Naive thymus-derived CD4-positive, alpha-beta T cell (primary cell): ENCODE results near the gene GLDN. TPM values are rescaled to one million over a fixed set of nuclear protein-coding genes. Genes with fewer than 3 reads are reported as not detected.

Source experiments
- ATAC-seq: fragments of 150-1000 bp; cut with Tn5 transposase; 2 replicates; pipeline ENCODE4 v1.10.0; 2021; ENCODE audit warnings: mild to moderate bottlenecking, moderate library complexity
- CTCF ChIA-PET: fragments of 350-600 bp; sonication (Branson Sonifier 250); formaldehyde crosslinking; loops from one replicate; lab custom pipeline; 2021; ENCODE audit warnings: antibody characterized with exemption; lab: Charles Lee
- POLR2A ChIA-PET: fragments of 350-600 bp; sonication (Branson Sonifier 250); formaldehyde crosslinking; loops from one replicate; lab custom pipeline; 2021; ENCODE audit warnings: antibody characterized with exemption, inconsistent platforms; lab: Charles Lee
- DNase-seq, 9 donors: peaks; one replicate each; pipeline versions ENCODE4 v3.0.0 to v3.0.0-alpha.2; 2020 to 2022; ENCODE audit warnings: mixed read lengths in 1 of 9
- H3K27ac ChIP-seq: one replicate; pipeline ENCODE4 v1.7.0; 2013; ENCODE audit warnings: mild to moderate bottlenecking, low read depth, low read length, moderate library complexity
- H3K27me3 ChIP-seq, 2 donors: one replicate each; pipeline ENCODE4 v1.7.0; 2013; ENCODE audit warnings: low read length in 2 of 2, mild to moderate bottlenecking in 2 of 2, moderate library complexity in 2 of 2; ENCODE audit not compliant: control insufficient read depth in 2 of 2, insufficient read depth in 2 of 2
- H3K36me3 ChIP-seq, 3 experiments: 1 replicate in 2 of 3; 2 replicates in 1 of 3; pipeline ENCODE4 v1.7.0; 2013; ENCODE audit warnings: low read length in 3 of 3, mild to moderate bottlenecking in 3 of 3, moderate library complexity in 1 of 3; ENCODE audit not compliant: insufficient read depth in 3 of 3, control insufficient read depth in 2 of 3
- H3K4me1 ChIP-seq, 2 donors: one replicate each; pipeline ENCODE4 v1.7.0; 2013; ENCODE audit warnings: low read length in 2 of 2, mild to moderate bottlenecking in 2 of 2, moderate library complexity in 1 of 2; ENCODE audit not compliant: control insufficient read depth in 2 of 2, insufficient read depth in 2 of 2
- H3K4me3 ChIP-seq: 2 replicates; pipeline ENCODE4 v1.7.0; 2013; ENCODE audit warnings: mild to moderate bottlenecking, low read length
- H3K9me3 ChIP-seq, 3 experiments: 1 replicate in 2 of 3; 2 replicates in 1 of 3; pipeline ENCODE4 v1.7.0; 2013; ENCODE audit warnings: low read length in 3 of 3; ENCODE audit not compliant: control insufficient read depth in 2 of 3
- H3K27ac Mint-ChIP-seq, 9 donors: one replicate each; pipeline ENCODE4 v1.8.0; 2020 to 2022; ENCODE audit warnings: mixed read lengths in 9 of 9, mild to moderate bottlenecking in 8 of 9, moderate library complexity in 5 of 9, inconsistent platforms in 2 of 9
- H3K27me3 Mint-ChIP-seq, 5 donors: one replicate each; pipeline ENCODE4 v1.8.0; 2021 to 2022; ENCODE audit warnings: mixed read lengths in 5 of 5, mild to moderate bottlenecking in 1 of 5
- H3K36me3 Mint-ChIP-seq, 5 donors: one replicate each; pipeline ENCODE4 v1.8.0; 2020 to 2022; ENCODE audit warnings: mixed read lengths in 5 of 5, mild to moderate bottlenecking in 3 of 5, inconsistent platforms in 1 of 5
- H3K4me1 Mint-ChIP-seq, 7 donors: one replicate each; pipeline ENCODE4 v1.8.0; 2020 to 2022; ENCODE audit warnings: mixed read lengths in 7 of 7, mild to moderate bottlenecking in 3 of 7, inconsistent platforms in 1 of 7
- H3K4me3 Mint-ChIP-seq, 10 donors: one replicate each; pipeline ENCODE4 v1.8.0; 2020 to 2022; ENCODE audit warnings: mild to moderate bottlenecking in 10 of 10, mixed read lengths in 10 of 10, moderate library complexity in 6 of 10, inconsistent platforms in 2 of 10
- H3K9me3 Mint-ChIP-seq, 11 donors: one replicate each; pipeline ENCODE4 v1.8.0; 2020 to 2022; ENCODE audit warnings: mixed read lengths in 11 of 11, mild to moderate bottlenecking in 4 of 11, inconsistent platforms in 1 of 11, moderate library complexity in 1 of 11
- intact Hi-C, 2 donors: fragments of 100-400 bp; cut with micrococcal nuclease; formaldehyde crosslinking; loops; one replicate each; pipeline ENCODE4 v1.15.1; 2023
- polyA plus RNA-seq, 2 donors: library from polyadenylated mRNA; unstranded; fragments of 300-500 nt; fragmentation: Illumina TruSeq; gene quantifications; one replicate each; pipeline ENCODE4 v1.2.3, GENCODE V29; 2021
- total RNA-seq, 6 experiments: library from RNA in 5 of 6; stranded (reverse) in 5 of 6; gene quantifications; 1 replicate in 5 of 6; 2 replicates in 1 of 6; pipeline ENCODE4 v1.2.3 and lab custom pipeline; 2021 to 2026

Gene GLDN
- total and polyA plus RNA-seq, 7 experiments from 2014 or later: not detected

GRCh38 chr15:51424780-51425179 lies 83.3 kb downstream of the GLDN start:
- no peak overlapping the region for H3K27ac ChIP-seq
- Mint-ChIP-seq H3K27me3 (peaks cover 2 to 10% (median 7%) of the 10 kb centered on the region in 5 donors), H3K4me1 (no peaks in the 10 kb centered on the region), H3K27ac (no peak overlapping the region), H3K4me3 (no peak overlapping the region), H3K9me3 (peaks cover 0 to 7% (median 0%) of the 10 kb centered on the region in 11 donors), H3K36me3 (no peaks in the 10 kb centered on the region)
- no peaks in the 10 kb centered on the region for H3K9me3 ChIP-seq
- H3K4me1 ChIP-seq: no peaks in the 10 kb centered on the region
- DNase-seq (no peak), ATAC-seq (no peak)
- no peaks in the 10 kb centered on the region for H3K36me3 ChIP-seq
- intact Hi-C loops: no loop called here
- H3K4me3 ChIP-seq: no peak overlapping the region
- ChIA-PET POLR2A (no interaction called here), CTCF (no interaction called here)
- H3K27me3 ChIP-seq: no peaks in the 10 kb centered on the region

- Mint-ChIP-seq H3K36me3 (no peaks in the 10 kb centered on the region), H3K9me3 (peaks cover 0 to 7% (median 0%) of the 10 kb centered on the region in 11 donors), H3K4me3 (no peak overlapping the region), H3K27me3 (peaks cover 2 to 11% (median 7%) of the 10 kb centered on the region in 5 donors), H3K4me1 (no peaks in the 10 kb centered on the region), H3K27ac (no peak overlapping the region)
- no peaks in the 10 kb centered on the region for H3K27me3 ChIP-seq
- intact Hi-C loops: no loop called here
- ChIA-PET POLR2A (no interaction called here), CTCF (interaction anchor here (0.6 kb wide), 1 partner anchor 104 kb away, joined by 4 read pairs; no protein-coding TSS in a partner anchor)
- H3K36me3 ChIP-seq: no peaks in the 10 kb centered on the region
- no peaks in the 10 kb centered on the region for H3K9me3 ChIP-seq
- H3K4me3 ChIP-seq: no peak overlapping the region
- H3K4me1 ChIP-seq: no peaks in the 10 kb centered on the region
- no peak overlapping the region for H3K27ac ChIP-seq
- ATAC-seq (no peak), DNase-seq (no peak)
Observed at GRCh38 chr15:51425517-51426040, 84.1 kb downstream of the GLDN start.

GRCh38 chr15:51438526-51438925 lies 97.1 kb downstream of the GLDN start:
- Mint-ChIP-seq H3K36me3 (no peaks in the 10 kb centered on the region), H3K9me3 (peaks cover 0 to 26% (median 5%) of the 10 kb centered on the region in 11 donors), H3K27me3 (peaks cover 2 to 21% (median 7%) of the 10 kb centered on the region in 5 donors), H3K27ac (no peak overlapping the region), H3K4me1 (no peaks in the 10 kb centered on the region), H3K4me3 (no peak overlapping the region)
- H3K9me3 ChIP-seq: no peaks in the 10 kb centered on the region
- H3K4me3 ChIP-seq: no peak overlapping the region
- H3K36me3 ChIP-seq: no peaks in the 10 kb centered on the region
- DNase-seq: no peak
- POLR2A ChIA-PET: no interaction called here
- no peak overlapping the region for H3K27ac ChIP-seq
- H3K27me3 ChIP-seq: no peaks in the 10 kb centered on the region
- H3K4me1 ChIP-seq: no peaks in the 10 kb centered on the region
- intact Hi-C loops: no loop called here
- CTCF ChIA-PET: no interaction called here
- no peak for ATAC-seq

- H3K9me3 Mint-ChIP-seq: peaks cover 0 to 8% (median 0%) of the 10 kb centered on the region in 11 donors
- Histone ChIP-seq H3K4me3 (no peak overlapping the region), H3K4me1 (no peaks in the 10 kb centered on the region), H3K36me3 (no peaks in the 10 kb centered on the region), H3K27me3 (no peaks in the 10 kb centered on the region), H3K9me3 (no peaks in the 10 kb centered on the region), H3K27ac (no peak overlapping the region)
- H3K4me1 Mint-ChIP-seq: no peaks in the 10 kb centered on the region
- ATAC-seq (no peak), DNase-seq (no peak)
- peaks cover 0 to 15% (median 5%) of the 10 kb centered on the region in 5 donors for H3K27me3 Mint-ChIP-seq
- H3K4me3 Mint-ChIP-seq: no peak overlapping the region
- H3K27ac Mint-ChIP-seq: no peak overlapping the region
- intact Hi-C loops: no loop called here
- peaks cover 0 to 4% (median 0%) of the 10 kb centered on the region in 5 donors for H3K36me3 Mint-ChIP-seq
- POLR2A ChIA-PET: no interaction called here
- CTCF ChIA-PET: no interaction called here
Observed at GRCh38 chr15:51443282-51443914, 101.9 kb downstream of the GLDN start.

GRCh38 chr15:51444112-51444511 lies 102.7 kb downstream of the GLDN start:
- Mint-ChIP-seq H3K4me3 (no peak overlapping the region), H3K9me3 (peaks cover 0 to under 1% (median 0%) of the 10 kb centered on the region in 11 donors), H3K36me3 (peaks cover 0 to 6% (median 2%) of the 10 kb centered on the region in 5 donors), H3K27ac (no peak overlapping the region), H3K27me3 (peaks cover 0 to 12% (median 0%) of the 10 kb centered on the region in 5 donors), H3K4me1 (no peaks in the 10 kb centered on the region)
- Histone ChIP-seq H3K36me3 (no peaks in the 10 kb centered on the region), H3K9me3 (no peaks in the 10 kb centered on the region), H3K27ac (no peak overlapping the region), H3K27me3 (no peaks in the 10 kb centered on the region), H3K4me1 (no peaks in the 10 kb centered on the region), H3K4me3 (no peak overlapping the region)
- ChIA-PET CTCF (no interaction called here), POLR2A (no interaction called here)
- no peak for ATAC-seq
- DNase-seq: no peak
- intact Hi-C loops: no loop called here

- Histone ChIP-seq H3K9me3 (no peaks in the 10 kb centered on the region), H3K36me3 (no peaks in the 10 kb centered on the region), H3K4me1 (no peaks in the 10 kb centered on the region), H3K27ac (no peak overlapping the region), H3K27me3 (no peaks in the 10 kb centered on the region), H3K4me3 (no peak overlapping the region)
- intact Hi-C loops: no loop called here
- H3K27me3 Mint-ChIP-seq: peaks cover 0 to 8% (median 0%) of the 10 kb centered on the region in 5 donors
- H3K4me3 Mint-ChIP-seq: no peak overlapping the region
- no peaks in the 10 kb centered on the region for H3K4me1 Mint-ChIP-seq
- no peak for DNase-seq
- no peaks in the 10 kb centered on the region for H3K9me3 Mint-ChIP-seq
- ChIA-PET CTCF (no interaction called here), POLR2A (no interaction called here)
- no peak overlapping the region for H3K27ac Mint-ChIP-seq
- peaks cover 0 to 13% (median 5%) of the 10 kb centered on the region in 5 donors for H3K36me3 Mint-ChIP-seq
- ATAC-seq: no peak
Observed at GRCh38 chr15:51444807-51445206, 103.4 kb downstream of the GLDN start.
